ENCODE results near the gene MAD2L2. TPM values are rescaled to one million over a fixed set of nuclear protein-coding genes. Genes with fewer than 3 reads are reported as not detected.

Gene MAD2L2
- total RNA-seq, 1 donor = 30.7 TPM

DNA sequence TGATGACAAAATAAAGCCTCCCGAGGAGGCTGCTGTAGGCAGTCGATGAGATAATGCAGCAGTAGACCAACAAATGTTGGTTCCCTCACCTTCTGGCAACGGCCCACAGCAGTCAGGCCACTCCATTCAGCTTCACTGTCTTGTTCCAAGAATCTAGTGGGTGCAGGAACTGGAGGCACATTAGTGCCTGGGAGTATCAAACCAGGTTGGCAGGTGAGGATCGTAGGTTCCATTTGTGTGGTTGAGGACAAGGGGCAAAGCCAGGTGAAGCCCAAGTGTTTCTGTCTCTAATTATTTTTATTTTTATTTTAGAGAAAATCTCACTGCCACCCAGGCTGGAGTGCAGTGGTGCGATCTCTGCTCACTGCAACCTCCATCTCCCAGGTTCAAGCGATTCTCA is 40.0 kb downstream of the MAD2L2 start:
- TF ChIP-seq, protein P1, sequence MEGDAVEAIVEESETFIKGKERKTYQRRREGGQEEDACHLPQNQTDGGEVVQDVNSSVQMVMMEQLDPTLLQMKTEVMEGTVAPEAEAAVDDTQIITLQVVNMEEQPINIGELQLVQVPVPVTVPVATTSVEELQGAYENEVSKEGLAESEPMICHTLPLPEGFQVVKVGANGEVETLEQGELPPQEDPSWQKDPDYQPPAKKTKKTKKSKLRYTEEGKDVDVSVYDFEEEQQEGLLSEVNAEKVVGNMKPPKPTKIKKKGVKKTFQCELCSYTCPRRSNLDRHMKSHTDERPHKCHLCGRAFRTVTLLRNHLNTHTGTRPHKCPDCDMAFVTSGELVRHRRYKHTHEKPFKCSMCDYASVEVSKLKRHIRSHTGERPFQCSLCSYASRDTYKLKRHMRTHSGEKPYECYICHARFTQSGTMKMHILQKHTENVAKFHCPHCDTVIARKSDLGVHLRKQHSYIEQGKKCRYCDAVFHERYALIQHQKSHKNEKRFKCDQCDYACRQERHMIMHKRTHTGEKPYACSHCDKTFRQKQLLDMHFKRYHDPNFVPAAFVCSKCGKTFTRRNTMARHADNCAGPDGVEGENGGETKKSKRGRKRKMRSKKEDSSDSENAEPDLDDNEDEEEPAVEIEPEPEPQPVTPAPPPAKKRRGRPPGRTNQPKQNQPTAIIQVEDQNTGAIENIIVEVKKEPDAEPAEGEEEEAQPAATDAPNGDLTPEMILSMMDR (IDR thresholded peaks at IDR 0.05; ENCODE audit: insufficient read depth, low read depth, low read length) = no peak
- H3K4me3 ChIP-seq (ENCODE audit: low read depth, low read length) = no peak overlapping the region
- DNase-seq (ENCODE audit: low read depth) = no peak

DNA sequence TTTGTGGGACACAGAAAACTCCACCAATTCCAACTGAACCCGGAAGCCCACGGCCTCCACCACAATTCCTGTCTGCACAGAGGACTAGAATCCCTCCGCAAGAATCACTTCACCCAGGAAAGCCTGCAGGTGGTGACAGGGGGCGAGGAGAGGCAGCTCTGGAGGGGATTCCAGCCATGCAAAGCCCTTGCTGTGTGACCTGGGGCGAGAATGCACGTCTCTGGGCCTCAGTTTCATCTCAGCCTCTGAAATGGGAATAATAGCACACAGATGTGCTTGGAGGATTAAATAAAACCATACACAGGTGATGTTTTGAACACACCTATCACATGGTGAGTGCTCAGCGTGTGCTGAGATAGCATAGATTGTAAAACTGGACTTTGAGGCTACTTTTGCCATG is 40.8 kb downstream of the MAD2L2 start:
- TF ChIP-seq, protein P1 (IDR thresholded peaks at IDR 0.05; ENCODE audit: insufficient read depth, low read depth, low read length) = no peak
- DNase-seq (ENCODE audit: low read depth) = no peak
- no peak overlapping the region for H3K4me3 ChIP-seq (ENCODE audit: low read depth, low read length)

DNA sequence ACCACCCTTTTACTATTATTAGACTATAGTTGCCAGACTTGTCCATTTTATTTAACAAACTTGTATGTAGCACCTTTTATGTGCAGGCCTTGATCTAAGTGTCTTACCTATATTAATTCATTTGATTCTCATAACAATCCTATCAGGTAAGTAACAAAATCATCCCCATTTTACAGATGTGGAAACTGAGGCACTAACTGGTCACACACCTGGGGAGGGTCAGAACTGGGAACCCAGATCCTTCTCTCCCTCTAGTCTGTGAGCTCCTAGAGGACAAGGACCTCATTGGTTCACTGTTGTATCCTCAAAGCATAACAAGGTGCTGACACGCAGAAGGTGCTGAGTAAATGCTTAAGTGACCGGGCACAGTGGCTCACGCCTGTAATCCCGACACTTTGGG is 41.6 kb downstream of the MAD2L2 start:
- no peak for DNase-seq (ENCODE audit: low read depth)
- H3K4me3 ChIP-seq (ENCODE audit: low read depth, low read length) = no peak overlapping the region
- TF ChIP-seq, protein P1 (IDR thresholded peaks at IDR 0.05; ENCODE audit: insufficient read depth, low read depth, low read length) = no peak

DNA sequence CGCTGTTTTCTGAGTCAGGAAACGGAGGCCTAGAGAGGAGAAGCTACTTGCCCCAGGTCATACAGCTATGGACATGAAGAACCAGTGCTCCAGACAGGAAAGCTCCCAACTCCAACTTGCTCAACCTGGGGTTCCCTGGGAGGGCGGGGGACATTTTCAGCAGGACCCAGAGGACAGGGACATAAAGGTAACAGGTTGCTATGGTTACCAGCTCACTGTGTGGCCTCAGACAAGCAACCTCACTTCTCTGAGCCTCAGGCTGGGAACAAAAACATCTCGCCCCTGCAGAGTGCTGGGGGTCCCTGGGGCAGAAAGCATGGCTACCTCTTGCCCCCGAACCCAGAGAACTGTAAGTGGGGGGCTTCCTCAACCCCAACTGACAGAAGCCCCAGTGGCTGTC is 42.8 kb downstream of the MAD2L2 start:
- TF ChIP-seq, protein P1 (IDR thresholded peaks at IDR 0.05; ENCODE audit: insufficient read depth, low read depth, low read length) = no peak
- no peak for DNase-seq (ENCODE audit: low read depth)
- no peak overlapping the region for H3K4me3 ChIP-seq (ENCODE audit: low read depth, low read length)

DNA sequence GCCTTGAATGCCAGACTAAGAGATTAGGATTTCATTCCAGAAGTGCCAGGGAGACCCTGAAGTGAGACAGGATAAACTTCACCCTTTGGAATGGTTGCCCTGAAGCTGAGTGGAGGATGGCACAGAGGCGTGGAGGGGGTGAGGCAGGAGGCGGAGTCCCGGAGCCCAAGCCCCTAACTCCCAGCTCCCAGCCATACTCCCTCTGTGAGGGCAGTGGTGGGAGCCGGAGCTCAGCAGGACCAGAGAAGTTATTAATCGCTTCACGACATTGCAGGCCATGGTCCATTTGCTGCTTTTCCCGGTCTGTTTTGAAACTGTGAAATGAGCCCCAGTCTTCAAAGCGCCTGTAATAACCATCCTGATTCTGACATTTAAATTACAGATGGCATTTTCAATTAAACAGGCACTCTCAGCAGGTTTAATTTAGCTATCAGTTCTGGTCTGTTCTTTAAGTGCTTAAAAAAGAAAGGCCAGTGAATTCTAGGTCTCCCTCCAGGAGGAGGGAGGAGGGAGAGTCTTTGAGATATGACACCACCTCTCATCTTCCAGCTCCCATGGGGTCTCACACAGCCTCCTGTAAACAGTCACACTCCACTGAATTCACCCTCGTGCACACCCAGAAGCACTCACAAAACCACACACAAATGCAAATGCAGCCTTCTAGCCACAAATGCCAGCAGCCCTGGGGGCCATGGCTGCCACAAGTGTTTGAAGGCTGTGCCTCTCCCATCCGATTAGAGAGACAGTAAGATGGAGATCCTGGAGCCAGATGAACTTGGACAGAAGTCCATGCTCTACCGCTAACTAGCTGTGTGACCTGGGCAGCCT is 46.4 kb downstream of the MAD2L2 start:
- TF ChIP-seq, protein P1 (IDR thresholded peaks at IDR 0.05; ENCODE audit: insufficient read depth, low read depth, low read length) = no peak
- no peak overlapping the region for H3K4me3 ChIP-seq (ENCODE audit: low read depth, low read length)
- no peak for DNase-seq (ENCODE audit: low read depth)

DNA sequence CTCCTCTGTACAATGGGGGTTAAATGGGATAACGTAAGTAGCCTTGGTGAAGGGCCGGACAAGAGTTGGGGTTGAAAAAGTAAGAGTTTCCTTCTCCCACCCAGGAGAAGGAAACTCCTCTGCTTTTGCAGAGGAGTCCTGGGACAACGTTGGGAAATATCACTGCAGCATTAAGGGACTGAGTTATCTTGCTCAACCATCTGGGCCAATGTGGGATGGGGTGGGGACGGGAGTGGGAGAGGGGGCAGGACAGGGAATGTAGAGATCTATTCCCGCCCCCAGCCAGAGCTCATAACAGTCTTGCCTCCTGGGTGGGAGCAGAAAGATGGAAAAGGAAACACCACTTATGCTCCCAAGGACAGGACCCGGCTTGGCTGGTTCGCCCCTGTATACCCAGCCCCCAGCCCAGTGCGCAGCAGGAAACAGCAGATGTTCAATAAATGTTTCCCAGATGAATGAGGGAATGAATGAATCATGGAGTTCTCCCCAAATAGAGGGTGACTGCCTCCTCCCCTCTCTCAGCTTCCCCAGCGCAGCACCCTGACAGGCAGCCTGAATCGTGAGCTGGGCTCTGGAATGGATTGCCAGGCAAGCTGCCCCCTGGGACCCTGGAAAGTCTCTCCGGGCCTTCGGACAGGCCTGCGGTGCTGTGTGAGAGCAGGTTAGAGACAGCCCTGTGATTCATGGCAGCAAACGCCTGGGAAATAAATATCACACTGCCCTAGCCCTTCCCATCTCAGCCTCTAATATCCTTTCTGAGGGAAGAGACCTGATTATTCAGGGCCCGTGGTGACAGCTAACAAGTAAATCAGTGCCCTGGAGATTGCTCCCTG is 51.5 kb downstream of the MAD2L2 start:
- TF ChIP-seq, protein P1 (IDR thresholded peaks at IDR 0.05; ENCODE audit: insufficient read depth, low read depth, low read length) = no peak
- no peak overlapping the region for H3K4me3 ChIP-seq (ENCODE audit: low read depth, low read length)
- no peak for DNase-seq (ENCODE audit: low read depth)

All from fibroblast of villous mesenchyme (primary cell).